Right hindlimb (tissue), 1 donor: ENCODE measurements around the gene PPY.
A peak's percentile ranks its signal among the peaks of the same experiment; 100 is the strongest.
"Not testable (repeated sequence)": the region's sequence is repeated elsewhere in the genome, so short reads cannot be mapped to it uniquely, and the experiment has no call there.

ENCODE experiments used
- DNase-seq: peaks from one replicate; pipeline ENCODE4 v3.0.0-alpha.2; 2018

Gene PPY

GRCh38 chr17:43901861-43902589, 40.3 kb downstream of the PPY start:
- DNase-seq, result no peak

GRCh38 chr17:43900858-43901754, 41.2 kb downstream of the PPY start:
- DNase-seq, result no peak

- DNase-seq, result peak; percentile 92
These were observed 42.0 kb downstream of the PPY start for GRCh38 chr17:43900183-43900857.

- no peak for DNase-seq
These were observed 43.8 kb downstream of the PPY start for GRCh38 chr17:43898446-43898845.

GRCh38 chr17:43897831-43898230, 44.4 kb downstream of the PPY start:
- DNase-seq, result no peak

GRCh38 chr17:43894494-43894893, 47.8 kb downstream of the PPY start:
- DNase-seq, result not testable (repeated sequence)

GRCh38 chr17:43892647-43892952, 49.7 kb downstream of the PPY start:
- no peak for DNase-seq

- no peak for DNase-seq
These were observed 50.2 kb downstream of the PPY start for GRCh38 chr17:43891851-43892646.
